ENCODE measurements around the gene TMEM222.
A peak's percentile ranks its signal among the peaks of the same experiment; 100 is the strongest.

TMEM222 gene

DNA sequence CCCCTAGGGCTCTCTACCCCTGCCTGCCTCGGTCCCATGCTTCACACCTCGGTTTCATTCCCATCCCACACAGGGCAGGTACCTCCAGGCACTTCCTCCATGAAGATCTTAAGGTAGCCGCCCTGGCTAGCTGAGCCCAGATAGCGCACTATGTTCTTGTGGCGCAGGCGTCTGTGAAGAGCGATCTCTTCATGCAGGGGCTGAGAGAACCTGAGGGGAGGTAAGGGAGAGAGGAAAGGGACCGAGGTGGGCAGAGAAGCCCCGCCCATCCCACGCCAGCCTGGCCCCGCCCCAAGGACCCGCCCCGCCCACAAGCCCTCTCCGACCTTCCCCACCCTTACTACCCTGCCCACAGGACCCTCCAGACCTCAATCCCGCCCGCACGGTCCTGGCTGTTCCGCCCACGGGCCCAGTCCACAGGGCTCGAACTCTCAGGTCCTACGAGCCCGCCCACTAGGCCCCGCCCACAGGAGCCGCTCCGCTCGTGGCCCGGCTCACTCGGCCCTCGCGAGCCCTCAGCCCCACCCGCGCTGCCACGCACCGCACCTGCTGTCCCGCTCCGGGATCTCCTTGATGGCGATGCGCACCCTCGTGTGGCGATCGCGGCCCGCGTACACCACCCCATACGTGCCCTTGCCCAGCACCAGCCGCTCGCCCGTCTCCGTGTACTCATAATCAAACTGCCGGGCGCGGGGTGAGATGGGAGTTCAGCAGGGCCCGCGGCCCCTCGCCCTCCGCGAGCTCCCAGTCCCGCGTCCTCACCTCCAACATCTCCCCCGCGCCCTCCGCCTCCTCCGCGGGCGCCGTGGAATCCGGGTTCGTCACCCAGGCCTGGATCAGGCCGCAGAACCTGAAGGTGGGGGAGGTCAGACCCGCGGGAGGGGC lies 38.4 kb downstream of the TMEM222 start:
- peak; percentile 66 for DNase-seq

- DNase-seq, result no peak
These were observed 39.1 kb downstream of the TMEM222 start for GRCh38 chr1:27361044-27361402.

- no peak for DNase-seq
These were observed 39.6 kb downstream of the TMEM222 start for GRCh38 chr1:27361553-27361952.

DNA sequence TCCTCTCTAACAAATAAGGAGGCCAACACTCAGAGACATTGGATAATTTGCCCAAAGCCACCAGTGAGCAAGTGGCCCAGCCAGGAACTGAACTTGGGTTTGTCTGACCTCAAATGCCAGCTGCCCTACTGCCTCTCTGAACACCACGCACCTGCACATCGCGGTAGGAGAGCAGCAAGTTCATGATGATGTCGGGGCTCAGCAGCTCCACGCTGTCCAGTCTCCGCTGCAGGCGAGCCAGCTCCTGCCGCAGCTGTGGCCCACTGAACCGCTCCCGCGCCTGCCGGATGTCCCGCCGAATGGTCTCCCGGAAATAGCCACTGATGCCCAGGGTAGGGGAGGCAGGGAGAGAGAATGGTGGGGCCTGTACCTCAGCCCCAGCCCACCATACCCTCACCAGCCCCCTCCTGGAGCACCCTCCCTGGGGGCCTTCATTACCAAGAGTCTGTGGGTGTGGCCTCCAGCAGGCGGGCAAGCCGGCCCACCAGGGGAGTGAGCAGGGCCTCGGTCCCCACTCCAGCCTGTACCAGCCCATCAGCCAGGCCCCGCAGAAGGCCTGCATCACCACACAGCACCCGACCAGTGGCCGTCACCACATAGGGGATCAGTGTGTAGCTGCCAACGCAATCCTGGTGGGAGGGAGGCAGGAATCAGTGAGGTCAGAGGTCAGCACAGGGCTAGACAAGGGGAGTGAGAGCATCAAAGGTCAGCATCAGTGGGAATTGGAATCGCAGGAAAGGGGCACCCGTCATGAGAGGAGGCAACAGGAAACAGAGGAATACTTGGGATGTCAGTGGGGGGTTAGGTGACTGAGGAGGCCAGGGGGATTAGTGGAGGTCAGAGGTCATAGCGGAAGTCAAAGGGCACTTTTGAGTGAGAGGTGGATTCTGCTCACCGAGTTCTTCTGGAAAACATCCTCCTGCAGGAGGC lies 42.1 kb downstream of the TMEM222 start:
- DNase-seq, result no peak

- DNase-seq, result no peak
These were observed 42.9 kb downstream of the TMEM222 start for GRCh38 chr1:27364696-27365371.

DNA sequence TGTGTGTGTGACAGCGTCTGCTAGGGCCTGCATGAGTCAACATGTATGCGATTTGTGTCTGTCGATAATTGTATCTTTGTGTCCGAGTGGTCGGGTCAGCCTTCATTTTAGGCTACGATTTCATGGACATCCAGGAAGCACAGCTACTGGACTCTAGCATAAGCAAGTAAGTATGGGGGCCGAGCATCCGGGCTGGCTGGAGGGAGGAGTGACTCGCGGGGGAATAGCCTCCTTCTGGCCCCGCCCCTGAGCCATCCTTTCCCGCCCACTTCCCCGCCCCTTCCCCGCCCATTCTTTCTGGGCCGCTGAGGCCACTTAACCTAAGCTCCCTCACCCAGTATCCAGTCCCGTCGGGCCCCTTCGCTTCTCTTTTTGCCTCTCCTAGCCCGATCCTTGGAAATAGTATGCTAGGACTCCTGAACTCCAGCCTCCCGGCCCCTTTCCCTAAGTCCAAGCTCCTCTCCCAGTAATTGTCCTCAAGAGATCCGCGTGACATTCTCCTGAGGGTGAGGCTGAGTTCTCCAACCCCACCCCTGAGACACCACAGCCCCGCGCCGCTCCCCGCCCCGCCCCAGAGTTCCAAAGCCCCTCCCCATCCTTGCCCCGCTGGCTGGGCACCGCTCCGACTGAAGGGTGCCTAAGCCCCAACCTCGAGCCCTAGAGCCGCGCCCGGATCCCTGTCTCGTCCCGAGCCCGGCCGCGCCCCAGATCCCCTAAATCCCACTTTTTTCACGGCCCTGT lies 43.6 kb downstream of the TMEM222 start:
- peak; percentile 84 for DNase-seq

DNA sequence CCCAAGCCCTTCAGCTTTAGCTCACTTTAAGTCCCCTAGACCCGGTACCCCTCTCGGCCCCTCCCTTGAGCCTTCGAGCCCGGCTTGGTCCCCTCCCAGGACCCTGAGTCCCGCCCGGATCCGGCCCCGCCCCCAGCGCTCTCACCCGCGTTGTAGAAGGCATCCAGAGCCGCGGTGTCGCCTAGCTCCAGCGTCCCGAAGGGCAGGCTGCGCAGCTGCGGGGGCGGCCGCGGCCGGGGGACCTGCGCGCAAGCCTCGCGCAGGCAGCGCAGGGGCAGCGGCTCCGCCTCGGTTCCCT lies 44.1 kb downstream of the TMEM222 start:
- peak; percentile 72 for DNase-seq

- DNase-seq, result no peak
These were observed 44.6 kb downstream of the TMEM222 start, which contains the start of gene MAP3K6 for GRCh38 chr1:27366411-27367159. MAP3K6 (minus strand) TSS chr1:27366961; CDS start chr1:27366597, 364 bp downstream.

GRCh38 chr1:27367160-27367650 lies 45.2 kb downstream of the TMEM222 start:
- no peak for DNase-seq

- no peak for DNase-seq
These were observed 47.1 kb downstream of the TMEM222 start for GRCh38 chr1:27368869-27369582.

- DNase-seq, result no peak
These were observed 50.3 kb downstream of the TMEM222 start for GRCh38 chr1:27372022-27372807.

- DNase-seq, result no peak
These were observed 51.1 kb downstream of the TMEM222 start for GRCh38 chr1:27372808-27373690.

DNA sequence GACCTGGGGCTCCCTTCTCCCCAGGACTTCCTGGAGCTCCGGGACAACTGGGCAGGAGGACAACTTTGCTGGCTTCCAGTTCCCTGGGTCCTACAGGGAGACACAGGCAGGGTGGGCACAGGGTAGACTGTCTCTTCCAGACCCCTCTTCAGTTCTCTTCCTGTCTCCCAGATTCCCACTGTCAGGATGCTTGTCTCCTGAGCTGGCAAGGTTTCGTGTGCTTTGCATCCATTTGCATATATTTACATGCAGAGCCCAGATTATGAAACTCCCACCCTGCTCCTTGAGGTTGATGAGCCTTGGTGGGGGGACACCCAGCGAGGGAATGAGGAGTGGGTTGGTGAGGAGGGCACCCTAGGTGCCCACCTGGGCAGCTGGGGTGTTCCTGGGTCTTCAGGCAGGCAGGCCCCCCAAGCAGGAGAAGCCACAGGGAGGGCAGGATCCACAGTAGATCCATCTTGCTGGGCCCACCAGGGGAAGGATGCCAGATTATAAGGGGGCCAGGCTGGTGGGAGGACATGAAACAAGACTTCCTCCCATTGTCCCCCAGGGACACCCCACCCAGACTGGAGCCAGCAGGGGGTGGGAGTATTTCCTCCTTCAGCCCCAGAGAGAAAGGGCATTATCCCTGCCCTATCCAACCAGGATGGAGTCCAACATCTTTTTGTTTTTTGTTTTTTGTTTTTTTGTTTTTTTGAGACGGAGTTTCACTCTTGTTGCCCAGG lies 52.6 kb downstream of the TMEM222 start, which contains the start of gene FCN3:
Gene FCN3, minus strand, starts transcription at position 463 of the 725 bp plus-strand sequence. Its CDS starts 6 bp downstream, at position 457.
- DNase-seq, result no peak

- DNase-seq, result no peak
These were observed 56.0 kb downstream of the TMEM222 start for GRCh38 chr1:27377760-27378495.

DNA sequence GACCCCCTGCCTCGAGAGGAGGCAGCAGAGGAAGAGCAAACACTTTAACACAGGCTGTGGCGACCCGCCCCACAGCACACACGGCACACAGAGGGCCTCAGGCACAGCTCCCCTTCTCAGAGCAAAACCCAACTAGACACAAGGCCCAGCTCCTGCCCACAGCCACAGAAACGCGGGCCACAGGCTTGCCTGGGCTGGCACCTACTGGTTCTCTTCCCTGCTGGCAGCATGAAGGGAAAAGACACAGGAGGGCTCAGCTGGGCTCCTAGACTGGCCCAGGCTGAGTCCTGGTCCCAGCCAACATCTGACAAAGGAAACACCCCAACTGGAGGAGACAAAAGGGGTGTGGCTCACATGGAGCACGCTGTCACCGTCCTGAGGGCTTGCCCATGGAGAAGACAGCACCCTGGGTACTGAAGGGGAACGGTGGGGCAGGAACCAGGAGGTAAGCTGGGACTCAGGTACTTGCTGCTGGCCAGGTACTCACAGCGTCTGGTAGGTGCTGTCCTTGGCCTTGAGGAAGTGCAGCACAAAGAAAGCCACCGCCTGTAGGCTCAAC lies 57.7 kb downstream of the TMEM222 start:
- no peak for DNase-seq

DNA sequence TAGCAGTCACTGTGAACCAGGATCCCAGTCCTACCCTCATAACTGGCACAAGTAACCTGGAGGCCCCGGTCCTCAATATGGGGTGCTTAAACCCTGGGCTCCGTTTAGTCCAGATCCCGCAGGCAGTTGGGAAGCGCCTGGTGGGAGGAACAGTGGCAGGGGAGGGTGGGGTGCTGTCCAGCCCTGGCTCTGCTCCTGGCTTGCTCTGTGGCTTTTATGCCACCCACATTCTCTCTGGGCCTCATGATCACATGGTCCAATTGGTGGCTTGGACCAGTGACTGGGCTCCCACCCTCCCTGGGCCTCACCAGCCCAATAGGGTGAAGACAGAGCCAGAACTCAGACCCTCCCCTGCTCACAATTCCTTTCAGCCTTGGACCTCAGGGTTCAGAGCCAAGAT lies 58.3 kb downstream of the TMEM222 start:
- no peak for DNase-seq

Measured in CD4-positive, alpha-beta T cell treated with Interleukin-12 subunit alpha and Interleukin-12 subunit beta, for 1 hour (primary cell).